PFSK-1 (cell line): ENCODE measurements around the gene EIF4A3.

Source experiments
- FOXP2 ChIP-seq: optimal IDR thresholded peaks from 2 replicates; pipeline ENCODE3; 2011; ENCODE audit warnings: borderline replicate concordance, control low read depth, inconsistent platforms; ENCODE audit not compliant: insufficient read depth; ENCODE audit errors: extremely low read length, extremely low read depth
- POLR2AphosphoS5 ChIP-seq: IDR thresholded peaks from 2 replicates; pipeline ENCODE4 v1.6.1; 2012; ENCODE audit warnings: low read depth, mild to moderate bottlenecking, control low read depth, low read length, moderate library complexity
- SIN3A ChIP-seq: IDR thresholded peaks from 2 replicates; pipeline ENCODE4 v1.6.1; 2012; ENCODE audit warnings: mild to moderate bottlenecking, low read length, moderate library complexity, borderline replicate concordance; ENCODE audit not compliant: insufficient read depth
- TAF1 ChIP-seq: IDR thresholded peaks from 2 replicates; pipeline ENCODE4 v1.6.1; 2012; ENCODE audit warnings: low read length, control low read depth, borderline replicate concordance; ENCODE audit not compliant: insufficient read depth
- TF ChIP-seq, protein P1 (sequence below), 2 experiments: IDR thresholded peaks; 2 replicates each; pipeline versions ENCODE4 v1.6.1 to v1.8.0; 2011 to 2012; ENCODE audit warnings: low read depth in 2 of 2, low read length in 2 of 2, control low read depth in 1 of 2, inconsistent platforms in 1 of 2, mild to moderate bottlenecking in 1 of 2, moderate library complexity in 1 of 2; ENCODE audit not compliant: insufficient read depth in 1 of 2

EIF4A3 gene

DNA sequence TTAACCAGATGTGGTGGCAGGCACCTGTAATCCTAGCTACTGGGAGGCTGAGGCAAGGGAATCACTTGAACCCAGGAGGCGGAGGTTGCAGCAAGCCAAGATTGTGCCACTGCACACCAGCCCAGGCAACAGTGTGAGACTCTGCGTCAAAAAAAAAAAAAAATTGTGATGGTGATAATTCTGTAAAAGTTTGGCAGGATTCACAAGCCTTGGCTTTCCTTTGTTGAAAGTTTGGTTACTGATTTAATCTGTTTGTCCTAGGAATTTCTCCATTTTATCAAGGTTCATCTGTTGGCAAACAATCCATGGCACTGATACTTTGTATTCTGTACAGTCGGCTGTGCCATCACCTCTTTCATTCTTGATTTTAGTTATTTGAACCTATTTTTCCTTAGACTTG is 15.9 kb downstream of the EIF4A3 start:
- TF ChIP-seq FOXP2 (no peak), POLR2AphosphoS5 (no peak), SIN3A (no peak), TAF1 (no peak)
- TF ChIP-seq, protein P1, sequence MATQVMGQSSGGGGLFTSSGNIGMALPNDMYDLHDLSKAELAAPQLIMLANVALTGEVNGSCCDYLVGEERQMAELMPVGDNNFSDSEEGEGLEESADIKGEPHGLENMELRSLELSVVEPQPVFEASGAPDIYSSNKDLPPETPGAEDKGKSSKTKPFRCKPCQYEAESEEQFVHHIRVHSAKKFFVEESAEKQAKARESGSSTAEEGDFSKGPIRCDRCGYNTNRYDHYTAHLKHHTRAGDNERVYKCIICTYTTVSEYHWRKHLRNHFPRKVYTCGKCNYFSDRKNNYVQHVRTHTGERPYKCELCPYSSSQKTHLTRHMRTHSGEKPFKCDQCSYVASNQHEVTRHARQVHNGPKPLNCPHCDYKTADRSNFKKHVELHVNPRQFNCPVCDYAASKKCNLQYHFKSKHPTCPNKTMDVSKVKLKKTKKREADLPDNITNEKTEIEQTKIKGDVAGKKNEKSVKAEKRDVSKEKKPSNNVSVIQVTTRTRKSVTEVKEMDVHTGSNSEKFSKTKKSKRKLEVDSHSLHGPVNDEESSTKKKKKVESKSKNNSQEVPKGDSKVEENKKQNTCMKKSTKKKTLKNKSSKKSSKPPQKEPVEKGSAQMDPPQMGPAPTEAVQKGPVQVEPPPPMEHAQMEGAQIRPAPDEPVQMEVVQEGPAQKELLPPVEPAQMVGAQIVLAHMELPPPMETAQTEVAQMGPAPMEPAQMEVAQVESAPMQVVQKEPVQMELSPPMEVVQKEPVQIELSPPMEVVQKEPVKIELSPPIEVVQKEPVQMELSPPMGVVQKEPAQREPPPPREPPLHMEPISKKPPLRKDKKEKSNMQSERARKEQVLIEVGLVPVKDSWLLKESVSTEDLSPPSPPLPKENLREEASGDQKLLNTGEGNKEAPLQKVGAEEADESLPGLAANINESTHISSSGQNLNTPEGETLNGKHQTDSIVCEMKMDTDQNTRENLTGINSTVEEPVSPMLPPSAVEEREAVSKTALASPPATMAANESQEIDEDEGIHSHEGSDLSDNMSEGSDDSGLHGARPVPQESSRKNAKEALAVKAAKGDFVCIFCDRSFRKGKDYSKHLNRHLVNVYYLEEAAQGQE (IDR thresholded peaks at IDR 0.05; ENCODE audit: insufficient read depth in 1 of 2, low read depth in 2 of 2, low read length in 2 of 2) = no peak

DNA sequence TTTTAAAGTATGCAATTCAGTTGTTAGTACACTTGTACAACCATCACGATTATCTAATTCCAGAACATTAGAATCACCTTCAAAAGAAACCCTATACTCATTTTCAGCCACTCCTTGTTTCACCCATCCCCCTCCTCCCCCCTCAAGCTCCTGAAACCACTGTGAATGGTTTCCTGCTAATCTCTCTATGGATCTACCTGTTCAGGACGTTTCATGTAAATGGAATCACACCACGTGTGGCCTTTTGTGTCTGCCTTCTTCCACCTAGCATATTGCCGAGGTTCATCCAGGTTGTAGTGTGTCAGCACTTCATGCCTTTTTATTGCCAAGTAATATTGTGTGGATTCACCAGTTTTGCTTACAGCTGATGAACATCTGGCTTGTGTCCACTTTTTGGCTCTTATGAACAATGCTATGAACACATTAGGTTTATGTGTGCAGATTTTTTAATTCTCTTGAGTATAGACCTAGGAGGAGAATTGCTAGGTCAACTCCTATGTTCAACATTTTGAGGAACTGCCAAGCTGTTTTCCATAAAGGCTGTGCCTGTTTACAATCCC is 17.8 kb downstream of the EIF4A3 start:
- TF ChIP-seq, protein P1 (IDR thresholded peaks at IDR 0.05; ENCODE audit: insufficient read depth in 1 of 2, low read depth in 2 of 2, low read length in 2 of 2) = no peak
- no peak for TF ChIP-seq FOXP2
- no peak for TF ChIP-seq SIN3A
- TF ChIP-seq TAF1 = no peak
- TF ChIP-seq POLR2AphosphoS5 = no peak

DNA sequence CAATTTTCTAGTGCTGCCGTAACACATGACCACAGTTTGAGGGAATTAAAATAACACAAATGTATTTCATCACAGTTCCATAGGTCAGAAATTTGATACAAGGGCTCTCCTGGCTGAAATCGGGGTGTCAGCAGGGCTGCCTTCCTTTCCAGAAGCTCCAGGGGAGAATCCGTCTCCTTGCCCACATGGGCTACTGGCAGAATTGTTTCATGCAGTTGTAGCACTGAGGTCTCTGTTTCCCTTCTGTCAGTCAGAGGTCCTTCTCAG is 20.5 kb downstream of the EIF4A3 start:
- TF ChIP-seq TAF1 = no peak
- TF ChIP-seq, protein P1 (IDR thresholded peaks at IDR 0.05; ENCODE audit: insufficient read depth in 1 of 2, low read depth in 2 of 2, low read length in 2 of 2) = no peak
- no peak for TF ChIP-seq SIN3A
- no peak for TF ChIP-seq POLR2AphosphoS5

DNA sequence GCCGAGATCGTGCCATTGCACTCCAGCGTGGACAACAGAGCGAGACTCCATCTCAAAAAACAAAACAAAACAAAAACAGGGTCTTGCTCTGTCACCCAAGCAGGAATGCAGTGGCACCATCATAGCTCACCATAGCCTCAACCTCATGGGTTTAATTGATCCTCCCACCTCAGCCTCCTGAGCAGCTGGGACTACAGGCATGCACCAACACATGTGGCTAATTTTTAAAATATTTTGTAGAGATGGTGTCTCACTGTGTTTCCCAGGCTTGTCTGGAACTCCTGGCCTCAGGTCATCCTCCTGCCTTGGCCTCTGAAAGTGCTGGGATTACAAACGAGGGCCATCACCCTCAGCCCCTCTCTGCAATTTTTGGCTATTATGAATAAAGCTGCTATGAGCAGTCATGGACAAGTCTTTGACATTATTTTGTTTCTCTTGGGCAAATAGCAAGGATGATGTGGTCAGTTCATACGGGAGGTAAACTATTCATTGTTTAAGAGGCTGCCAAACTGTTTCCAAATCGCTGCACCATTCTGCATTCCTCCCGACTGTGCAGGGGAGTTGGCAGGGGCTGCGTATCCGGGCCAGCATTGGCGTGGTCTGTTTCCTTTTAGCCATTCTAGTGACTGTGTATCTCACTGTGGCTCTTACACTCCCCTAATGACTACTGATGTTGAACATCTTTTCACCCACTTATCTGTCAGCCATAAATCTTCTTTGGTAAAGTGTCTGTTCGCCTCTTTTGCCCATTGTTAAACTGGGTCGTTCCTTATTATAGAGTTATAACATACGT is 21.1 kb downstream of the EIF4A3 start:
- no peak for TF ChIP-seq FOXP2
- TF ChIP-seq SIN3A = no peak
- no peak for TF ChIP-seq TAF1
- TF ChIP-seq, protein P1 (IDR thresholded peaks at IDR 0.05; ENCODE audit: insufficient read depth in 1 of 2, low read depth in 2 of 2, low read length in 2 of 2) = no peak
- TF ChIP-seq POLR2AphosphoS5 = no peak

DNA sequence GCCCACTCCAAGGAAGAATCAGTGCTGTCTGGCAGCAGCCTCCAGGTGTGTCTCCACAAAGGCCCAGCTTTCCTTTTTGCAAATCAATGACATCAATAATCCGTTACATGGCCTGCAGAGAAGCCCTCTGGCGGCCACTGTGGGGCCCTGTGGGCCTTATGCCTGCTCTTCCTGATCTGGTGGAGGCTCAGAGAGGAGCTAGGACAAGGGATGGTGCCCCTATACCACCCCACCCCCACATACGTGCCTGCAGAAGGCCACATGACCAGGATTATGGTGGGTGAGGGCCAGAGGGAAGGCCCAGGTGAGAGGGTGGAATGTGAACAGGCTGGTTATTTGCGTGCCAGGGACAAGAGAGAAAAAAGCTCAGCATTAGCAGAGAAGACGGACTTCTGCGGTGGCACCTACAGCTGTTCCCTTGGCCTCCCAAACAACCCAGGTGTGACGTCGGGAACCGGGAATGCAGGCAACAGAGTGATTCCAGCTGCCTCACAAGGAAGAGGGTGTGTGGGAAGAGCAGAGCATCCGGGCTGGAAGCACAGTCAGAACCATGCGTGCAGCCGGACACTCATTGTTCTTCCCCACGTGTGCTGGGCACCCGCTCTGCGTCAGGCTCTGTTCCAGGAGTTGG is 22.5 kb downstream of the EIF4A3 start:
- TF ChIP-seq FOXP2 (no peak), POLR2AphosphoS5 (no peak), SIN3A (no peak), TAF1 (no peak)
- TF ChIP-seq, protein P1 (IDR thresholded peaks at IDR 0.05; ENCODE audit: insufficient read depth in 1 of 2, low read depth in 2 of 2, low read length in 2 of 2) = no peak
